ENCODE results near the gene SGCD. TPM values are rescaled to one million over a fixed set of nuclear protein-coding genes. Genes with fewer than 3 reads are reported as not detected.

The SGCD gene
- polyA plus RNA-seq, 1 donor (not counting 4 experiments of a cell fraction or from before 2014, with no cell fraction given) = not detected

DNA sequence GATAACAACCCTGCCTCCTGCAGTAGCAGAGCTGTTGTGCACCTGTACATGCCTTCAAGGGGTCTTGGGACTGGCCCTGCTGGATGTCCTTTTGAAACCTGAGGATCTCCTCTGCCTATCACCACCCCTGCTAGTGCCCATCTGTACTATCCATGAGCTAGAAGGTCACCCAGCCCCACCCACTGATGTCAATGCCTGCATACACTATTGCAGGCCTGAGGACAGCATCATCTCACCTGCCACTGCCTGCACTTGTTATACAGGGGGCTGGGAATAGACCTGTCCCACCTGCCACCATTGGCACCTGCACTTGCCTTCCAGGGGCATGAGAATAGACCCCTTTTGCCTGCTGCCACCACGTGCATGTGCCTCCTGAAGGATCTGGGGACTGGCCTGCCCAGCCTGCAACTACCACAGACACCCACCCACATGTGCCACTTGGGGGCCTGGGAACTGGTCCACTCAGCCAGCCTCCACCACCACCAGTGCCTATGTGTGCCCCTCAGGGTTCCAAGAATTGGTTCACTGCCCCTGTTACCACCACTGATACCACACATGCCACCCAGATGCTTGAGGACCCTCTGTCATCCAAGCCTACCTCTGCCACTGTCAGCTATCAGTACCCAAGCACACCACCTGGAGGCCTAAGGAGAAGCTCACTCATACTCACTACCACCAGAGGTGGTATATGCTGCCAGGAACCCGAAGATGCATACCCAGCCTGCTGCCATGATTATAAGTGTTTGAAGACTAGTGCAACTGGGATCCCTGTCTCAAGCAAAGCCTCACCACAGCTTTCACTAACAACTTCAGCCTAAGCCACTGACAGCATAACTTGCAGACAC lies 159.7 kb downstream of the SGCD start:
- H3K4me2 ChIP-seq (ENCODE audit: control insufficient read depth, extremely low read depth, insufficient read depth, low read depth, low read length) = no peak overlapping the region
- DNase-seq (ENCODE audit: low read depth, low spot score) (no peak), FAIRE-seq (no peak)
- no peak overlapping the region for H3K27ac ChIP-seq (ENCODE audit: control insufficient read depth, insufficient read depth, low read length)
- TF ChIP-seq, protein P1, sequence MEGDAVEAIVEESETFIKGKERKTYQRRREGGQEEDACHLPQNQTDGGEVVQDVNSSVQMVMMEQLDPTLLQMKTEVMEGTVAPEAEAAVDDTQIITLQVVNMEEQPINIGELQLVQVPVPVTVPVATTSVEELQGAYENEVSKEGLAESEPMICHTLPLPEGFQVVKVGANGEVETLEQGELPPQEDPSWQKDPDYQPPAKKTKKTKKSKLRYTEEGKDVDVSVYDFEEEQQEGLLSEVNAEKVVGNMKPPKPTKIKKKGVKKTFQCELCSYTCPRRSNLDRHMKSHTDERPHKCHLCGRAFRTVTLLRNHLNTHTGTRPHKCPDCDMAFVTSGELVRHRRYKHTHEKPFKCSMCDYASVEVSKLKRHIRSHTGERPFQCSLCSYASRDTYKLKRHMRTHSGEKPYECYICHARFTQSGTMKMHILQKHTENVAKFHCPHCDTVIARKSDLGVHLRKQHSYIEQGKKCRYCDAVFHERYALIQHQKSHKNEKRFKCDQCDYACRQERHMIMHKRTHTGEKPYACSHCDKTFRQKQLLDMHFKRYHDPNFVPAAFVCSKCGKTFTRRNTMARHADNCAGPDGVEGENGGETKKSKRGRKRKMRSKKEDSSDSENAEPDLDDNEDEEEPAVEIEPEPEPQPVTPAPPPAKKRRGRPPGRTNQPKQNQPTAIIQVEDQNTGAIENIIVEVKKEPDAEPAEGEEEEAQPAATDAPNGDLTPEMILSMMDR (optimal IDR thresholded peaks at IDR 0.05 in 1 of 3, IDR thresholded peaks at IDR 0.05 in 1 of 3, conservative IDR thresholded peaks at IDR 0.05 in 1 of 3; ENCODE audit: extremely low read depth in 1 of 3, insufficient read depth in 2 of 3, low read length in 3 of 3) = no peak
- no peak for TF ChIP-seq EZH2 (IDR thresholded peaks at IDR 0.05; ENCODE audit: low read length)
- no peaks in the 10 kb centered on the region for H3K4me1 ChIP-seq (ENCODE audit: control insufficient read depth, extremely low read depth, insufficient read depth, low read length)
- no peaks in the 10 kb centered on the region for H3K79me2 ChIP-seq (ENCODE audit: control insufficient read depth, insufficient read depth, low read length)
- no peaks in the 10 kb centered on the region for H3K9me1 ChIP-seq (ENCODE audit: control insufficient read depth, extremely low read depth, insufficient read depth, low read length)
- no peak overlapping the region for H3K4me3 ChIP-seq (ENCODE audit: control insufficient read depth in 2 of 3, extremely low read depth in 1 of 3, insufficient read depth in 2 of 3, low read depth in 1 of 3, low read length in 3 of 3)
- no peaks in the 10 kb centered on the region for H3K9me3 ChIP-seq (ENCODE audit: control insufficient read depth, low read depth, low read length)
- H4K20me1 ChIP-seq (ENCODE audit: control insufficient read depth, extremely low read depth, insufficient read depth, low read length) = no peaks in the 10 kb centered on the region
- dilution Hi-C loops (cut with MboI; ENCODE audit: extremely low pct_ligation_motif_present, low sequenced_read_pairs) = no loop called here
- H3K36me3 ChIP-seq (ENCODE audit: control insufficient read depth in 2 of 2, extremely low read depth in 1 of 2, insufficient read depth in 2 of 2, low read length in 2 of 2) = no peaks in the 10 kb centered on the region
- no peak overlapping the region for H3K9ac ChIP-seq (ENCODE audit: control insufficient read depth, extremely low read depth, insufficient read depth, low read length)
- H2AFZ ChIP-seq (ENCODE audit: control insufficient read depth, low read length) = no peak overlapping the region
- H3K27me3 ChIP-seq (ENCODE audit: control insufficient read depth, extremely low read depth, insufficient read depth, low read length) = no peaks in the 10 kb centered on the region

DNA sequence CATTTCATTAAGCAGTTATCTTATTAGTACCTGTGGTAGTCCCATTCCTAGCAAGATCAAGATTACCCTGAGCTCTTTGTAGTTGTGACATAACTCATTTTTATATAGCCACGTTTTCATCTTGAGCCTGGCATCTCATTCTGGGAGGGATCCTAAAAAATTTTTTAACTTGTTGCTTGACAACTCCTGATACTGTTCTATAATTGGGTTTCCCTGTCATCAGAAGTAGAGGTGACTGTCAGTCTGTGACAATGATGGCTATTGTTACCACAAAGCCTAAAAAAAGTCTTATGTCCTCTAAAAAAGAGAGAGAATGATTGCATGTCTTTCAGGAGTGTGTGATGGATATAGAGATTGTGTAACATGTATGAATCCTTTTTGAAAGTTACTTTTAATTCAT lies 164.8 kb downstream of the SGCD start:
- no peak for TF ChIP-seq EZH2 (IDR thresholded peaks at IDR 0.05; ENCODE audit: low read length)
- TF ChIP-seq, protein P1 (optimal IDR thresholded peaks at IDR 0.05 in 1 of 3, IDR thresholded peaks at IDR 0.05 in 1 of 3, conservative IDR thresholded peaks at IDR 0.05 in 1 of 3; ENCODE audit: extremely low read depth in 1 of 3, insufficient read depth in 2 of 3, low read length in 3 of 3) = no peak
- no peaks in the 10 kb centered on the region for H3K36me3 ChIP-seq (ENCODE audit: control insufficient read depth in 2 of 2, extremely low read depth in 1 of 2, insufficient read depth in 2 of 2, low read length in 2 of 2)
- H3K9me1 ChIP-seq (ENCODE audit: control insufficient read depth, extremely low read depth, insufficient read depth, low read length) = no peaks in the 10 kb centered on the region
- H3K9ac ChIP-seq (ENCODE audit: control insufficient read depth, extremely low read depth, insufficient read depth, low read length) = no peak overlapping the region
- H3K4me1 ChIP-seq (ENCODE audit: control insufficient read depth, extremely low read depth, insufficient read depth, low read length) = no peaks in the 10 kb centered on the region
- DNase-seq (ENCODE audit: low read depth, low spot score) = no peak
- no peak overlapping the region for H3K27ac ChIP-seq (ENCODE audit: control insufficient read depth, insufficient read depth, low read length)
- no peaks in the 10 kb centered on the region for H3K79me2 ChIP-seq (ENCODE audit: control insufficient read depth, insufficient read depth, low read length)
- H2AFZ ChIP-seq (ENCODE audit: control insufficient read depth, low read length) = no peak overlapping the region
- no peak overlapping the region for H3K4me3 ChIP-seq (ENCODE audit: control insufficient read depth in 2 of 3, extremely low read depth in 1 of 3, insufficient read depth in 2 of 3, low read depth in 1 of 3, low read length in 3 of 3)
- H3K27me3 ChIP-seq (ENCODE audit: control insufficient read depth, extremely low read depth, insufficient read depth, low read length) = no peaks in the 10 kb centered on the region
- no peak overlapping the region for H3K4me2 ChIP-seq (ENCODE audit: control insufficient read depth, extremely low read depth, insufficient read depth, low read depth, low read length)
- dilution Hi-C loops (cut with MboI; ENCODE audit: extremely low pct_ligation_motif_present, low sequenced_read_pairs) = no loop called here
- H3K9me3 ChIP-seq (ENCODE audit: control insufficient read depth, low read depth, low read length) = no peaks in the 10 kb centered on the region
- H4K20me1 ChIP-seq (ENCODE audit: control insufficient read depth, extremely low read depth, insufficient read depth, low read length) = no peaks in the 10 kb centered on the region
- FAIRE-seq = no peak
